Neutrophil (primary cell): Measurements from ENCODE around the gene WNT11.

ENCODE experiments used
- H3K27ac ChIP-seq: fragments of 200-600 bp; sonication (generic); 2 replicates; pipeline ENCODE4 v1.5.1; 2016; ENCODE audit warnings: mild to moderate bottlenecking, moderate library complexity
- H3K27me3 ChIP-seq: fragments of 200-600 bp; sonication (generic); 2 replicates; pipeline ENCODE4 v1.6.0; 2016; ENCODE audit warnings: mild to moderate bottlenecking
- H3K36me3 ChIP-seq: fragments of 200-600 bp; sonication (generic); 2 replicates; pipeline ENCODE4 v1.5.1; 2017
- H3K4me1 ChIP-seq, 2 experiments: fragments of 200-600 bp in 1 of 2; sonication (generic) in 1 of 2; 1 replicate in 1 of 2; 2 replicates in 1 of 2; pipeline versions ENCODE4 v1.5.1 to v1.6.1; 2013 to 2016; ENCODE audit warnings: low read depth in 1 of 2, low read length in 1 of 2, mild to moderate bottlenecking in 1 of 2, moderate library complexity in 1 of 2; ENCODE audit not compliant: control insufficient read depth in 1 of 2, insufficient read depth in 1 of 2
- H3K4me3 ChIP-seq, 2 experiments: fragments of 200-600 bp in 1 of 2; sonication (generic) in 1 of 2; 1 replicate in 1 of 2; 2 replicates in 1 of 2; pipeline ENCODE4 v1.5.1; 2013 to 2016; ENCODE audit warnings: low read depth in 1 of 2, low read length in 1 of 2, mild to moderate bottlenecking in 1 of 2, moderate library complexity in 1 of 2
- H3K9me3 ChIP-seq: fragments of 200-600 bp; sonication (generic); 2 replicates; pipeline ENCODE4 v1.5.1; 2016
- CTCF ChIP-seq: fragments of 200-600 bp; sonication (generic); IDR thresholded peaks from 2 replicates; pipeline ENCODE4 v1.5.1; 2016; ENCODE audit warnings: antibody characterized with exemption

The WNT11 gene

GRCh38 chr11:76234416-76235232 is 28.3 kb upstream of the WNT11 start:
- Histone ChIP-seq H3K4me1 (peaks cover 25% of the 10 kb centered on the region in 2 experiments), H3K36me3 (no peaks in the 10 kb centered on the region), H3K27ac (peak overlapping the region; percentile 52), H3K4me3 (peak overlapping the region; percentile 73 to 74), H3K9me3 (no peaks in the 10 kb centered on the region), H3K27me3 (peaks cover 21% of the 10 kb centered on the region)
- no peak for TF ChIP-seq CTCF

GRCh38 chr11:76234021-76234415 is 27.7 kb upstream of the WNT11 start:
- no peak overlapping the region for H3K27ac ChIP-seq
- H3K27me3 ChIP-seq: peaks cover 21% of the 10 kb centered on the region
- no peaks in the 10 kb centered on the region for H3K36me3 ChIP-seq
- H3K9me3 ChIP-seq: no peaks in the 10 kb centered on the region
- peaks cover 25% of the 10 kb centered on the region in 2 experiments for H3K4me1 ChIP-seq
- no peak for TF ChIP-seq CTCF
- peak overlapping the region in 1 of 2 experiments; percentile 74 for H3K4me3 ChIP-seq

GRCh38 chr11:76233196-76233921 is 27.1 kb upstream of the WNT11 start:
- Histone ChIP-seq H3K27ac (no peak overlapping the region), H3K9me3 (no peaks in the 10 kb centered on the region), H3K4me3 (no peak overlapping the region), H3K27me3 (peaks cover 21% of the 10 kb centered on the region), H3K36me3 (no peaks in the 10 kb centered on the region), H3K4me1 (peaks cover 25% of the 10 kb centered on the region in 2 experiments)
- no peak for TF ChIP-seq CTCF

GRCh38 chr11:76232026-76232665 is 25.8 kb upstream of the WNT11 start:
- H3K9me3 ChIP-seq: no peaks in the 10 kb centered on the region
- H3K36me3 ChIP-seq: no peaks in the 10 kb centered on the region
- H3K27me3 ChIP-seq: peaks cover 16% of the 10 kb centered on the region
- no peak for TF ChIP-seq CTCF
- no peak overlapping the region for H3K27ac ChIP-seq
- peaks cover 25% of the 10 kb centered on the region in 2 experiments for H3K4me1 ChIP-seq
- H3K4me3 ChIP-seq: no peak overlapping the region

GRCh38 chr11:76231121-76231738 is 24.9 kb upstream of the WNT11 start:
- H3K4me1 ChIP-seq: peaks cover 22 to 23% of the 10 kb centered on the region in 2 experiments
- peaks cover 7% of the 10 kb centered on the region for H3K27me3 ChIP-seq
- H3K4me3 ChIP-seq: no peak overlapping the region
- H3K36me3 ChIP-seq: no peaks in the 10 kb centered on the region
- no peaks in the 10 kb centered on the region for H3K9me3 ChIP-seq
- H3K27ac ChIP-seq: no peak overlapping the region
- TF ChIP-seq CTCF: no peak
